Measurements from ENCODE around the gene CIAO3.

The CIAO3 gene

DNA sequence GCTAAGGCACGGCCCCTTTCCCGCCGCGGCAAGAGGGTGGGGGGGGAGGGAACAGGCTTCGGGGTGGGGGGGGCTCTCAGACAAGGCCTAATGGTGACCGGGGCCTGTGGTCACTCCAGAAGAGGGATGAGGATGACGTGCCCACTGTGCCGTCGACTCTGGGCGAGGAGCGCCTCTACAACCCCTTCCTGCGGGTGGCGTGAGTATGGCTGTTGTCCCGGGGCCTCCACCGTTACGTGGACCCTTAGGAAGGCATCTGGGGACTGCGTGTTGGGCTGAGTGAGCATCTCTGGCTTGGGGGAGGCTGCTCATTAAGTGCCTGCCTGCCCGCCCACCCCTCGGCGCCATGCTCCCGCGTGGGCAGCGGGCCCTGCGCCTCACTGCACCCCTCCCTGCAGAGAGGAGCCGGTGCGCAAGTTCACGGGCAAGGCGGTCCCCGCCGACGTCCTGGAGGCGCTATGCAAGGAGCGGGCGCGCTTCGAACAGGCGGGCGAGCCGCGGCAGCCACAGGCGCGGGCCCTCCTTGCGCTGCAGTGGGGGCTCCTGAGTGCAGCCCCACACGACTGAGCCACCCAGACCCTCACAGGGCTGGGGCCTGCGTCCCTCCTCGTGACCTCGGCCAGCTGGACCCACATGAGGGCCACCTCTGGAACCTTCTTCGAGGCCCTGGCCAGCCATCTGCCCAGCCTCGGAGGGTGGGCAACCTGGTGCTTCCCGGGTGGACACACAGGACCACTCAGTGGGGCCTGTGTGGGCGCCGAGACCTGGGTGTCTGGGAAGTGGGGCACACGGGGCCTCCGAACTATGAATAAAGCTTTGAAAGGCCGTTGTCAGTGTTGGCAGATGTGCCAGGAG, 11.7 kb downstream of the CIAO3 start:
- Histone ChIP-seq H3K4me3 (ENCODE audit: low read length) (peak overlapping the region; percentile 51; the same call in 1 of the 2 replicates), H3K9me3 (ENCODE audit: control insufficient read depth, insufficient read depth, low read length) (no peaks in the 10 kb centered on the region), H3K27me3 (ENCODE audit: control insufficient read depth, insufficient read depth, low read length) (no peaks in the 10 kb centered on the region), H3K36me3 (ENCODE audit: control insufficient read depth, insufficient read depth, low read length) (0 out of 2 replicates have a peak, but pooled peaks cover 3% of the 10 kb centered on the region), H3K27ac (ENCODE audit: low read length) (no peak overlapping the region), H3K4me1 (ENCODE audit: control insufficient read depth, insufficient read depth, low read length) (peaks cover 3% of the 10 kb centered on the region; the same call in 1 of the 2 replicates)
- DNase-seq (ENCODE audit: low read depth, low spot score) = no peak
- no CpG with 5 or more reads among the region's 55 CpGs for WGBS (ENCODE audit: insufficient coverage, insufficient read length)

- no peaks in the 10 kb centered on the region for H3K9me3 ChIP-seq (ENCODE audit: control insufficient read depth, insufficient read depth, low read length)
- H3K27ac ChIP-seq (ENCODE audit: low read length) = no peak overlapping the region
- H3K4me1 ChIP-seq (ENCODE audit: control insufficient read depth, insufficient read depth, low read length) = peaks cover 3% of the 10 kb centered on the region; the same call in 1 of the 2 replicates
- H3K4me3 ChIP-seq (ENCODE audit: low read length) = peak overlapping the region; percentile 51; the same call in 1 of the 2 replicates
- H3K27me3 ChIP-seq (ENCODE audit: control insufficient read depth, insufficient read depth, low read length) = no peaks in the 10 kb centered on the region
- no peaks in the 10 kb centered on the region for H3K36me3 ChIP-seq (ENCODE audit: control insufficient read depth, insufficient read depth, low read length)
- DNase-seq (ENCODE audit: low read depth, low spot score) = no peak
- WGBS (ENCODE audit: insufficient coverage, insufficient read length) = no CpG with 5 or more reads among the region's 80 CpGs
Observed at GRCh38 chr16:728131-728889, 12.5 kb downstream of the CIAO3 start.

DNA sequence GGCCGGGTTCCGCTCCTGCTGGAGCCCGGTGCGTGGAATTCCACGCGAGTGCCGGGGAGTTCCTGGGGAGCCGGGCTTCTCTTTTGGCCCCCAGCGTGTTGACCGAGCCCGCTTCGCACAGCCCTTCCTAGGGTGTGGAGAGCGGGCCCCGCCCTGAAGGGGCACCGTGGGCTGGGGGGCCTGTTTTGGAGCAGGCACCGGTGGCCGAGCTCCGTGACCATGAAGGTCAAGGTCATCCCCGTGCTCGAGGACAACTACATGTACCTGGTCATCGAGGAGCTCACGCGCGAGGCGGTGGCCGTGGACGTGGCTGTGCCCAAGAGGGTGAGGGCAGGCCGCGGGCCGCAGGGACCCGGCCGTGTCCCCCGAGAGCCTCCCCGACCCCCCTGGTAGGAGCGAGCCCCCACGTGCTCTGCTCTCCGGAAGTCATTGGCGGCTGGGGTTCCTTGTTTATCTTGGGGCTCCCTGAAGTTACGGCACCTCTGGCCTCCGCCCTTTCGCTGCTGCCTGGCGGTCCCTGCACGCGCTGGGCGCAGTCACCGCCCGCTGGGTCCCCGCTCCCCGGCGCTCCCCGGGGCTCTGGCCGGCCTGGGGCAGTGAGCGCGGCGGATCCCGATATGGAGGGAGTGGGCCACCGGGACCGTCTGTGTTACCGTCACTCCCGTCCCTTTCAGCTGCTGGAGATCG, 13.4 kb downstream of the CIAO3 start:
- no CpG with 5 or more reads among the region's 61 CpGs for WGBS (ENCODE audit: insufficient coverage, insufficient read length)
- Histone ChIP-seq H3K27ac (ENCODE audit: low read length) (no peak overlapping the region), H3K4me3 (ENCODE audit: low read length) (peak overlapping the region; percentile 51), H3K4me1 (ENCODE audit: control insufficient read depth, insufficient read depth, low read length) (peaks cover 3% of the 10 kb centered on the region; the same call in 1 of the 2 replicates), H3K36me3 (ENCODE audit: control insufficient read depth, insufficient read depth, low read length) (no peaks in the 10 kb centered on the region), H3K27me3 (ENCODE audit: control insufficient read depth, insufficient read depth, low read length) (no peaks in the 10 kb centered on the region), H3K9me3 (ENCODE audit: control insufficient read depth, insufficient read depth, low read length) (no peaks in the 10 kb centered on the region)
- no peak for DNase-seq (ENCODE audit: low read depth, low spot score)

DNA sequence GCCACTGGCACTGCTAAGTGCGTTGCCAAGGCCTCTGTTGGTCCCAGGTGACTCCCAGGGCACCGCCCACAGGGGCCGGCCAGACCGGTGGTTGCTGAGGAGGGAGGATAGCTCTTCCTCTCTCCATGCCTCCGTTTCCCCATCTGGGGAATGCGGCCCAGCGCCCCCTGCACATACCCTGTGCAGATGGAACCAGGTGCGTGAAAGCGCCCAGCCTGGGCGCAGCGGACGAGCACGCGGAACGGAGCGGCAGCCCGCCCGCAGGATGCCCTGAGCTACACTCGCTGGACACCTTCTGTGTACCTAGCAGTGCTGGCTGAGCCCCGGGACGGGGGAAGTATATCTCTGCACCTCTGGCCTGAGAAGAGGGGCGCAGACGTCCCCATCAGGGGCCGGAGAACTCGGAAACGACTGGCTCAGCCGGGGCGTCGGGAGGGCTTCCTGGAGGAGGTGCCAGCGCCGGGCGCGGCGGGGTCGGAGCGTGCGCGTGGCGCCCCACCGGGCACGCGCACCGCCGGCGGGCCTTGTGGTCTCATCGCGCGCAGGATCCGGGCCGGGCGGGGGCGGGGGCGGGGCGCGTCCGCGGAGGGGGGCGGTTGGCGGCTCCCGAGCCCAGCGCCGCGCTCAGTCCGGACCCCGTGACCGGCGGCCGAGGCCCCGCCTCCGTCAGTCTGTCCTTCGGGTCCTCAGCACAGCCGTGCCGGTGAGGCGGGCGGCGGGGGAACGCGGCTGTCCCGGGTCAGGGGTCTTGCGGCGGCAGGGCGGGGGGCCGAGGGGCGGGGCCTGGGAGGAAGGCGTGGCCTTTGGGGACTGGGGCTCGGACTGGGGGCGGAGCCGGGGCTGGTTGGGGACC, 14.1 kb downstream of the CIAO3 start, which contains the start of the genes CCDC78 and HAGHL:
Gene CCDC78 (minus strand): TSS at position 6 of the 853 bp plus-strand sequence. CDS start 76 bp downstream, outside the sequence.
Gene HAGHL (plus strand): TSS at position 669 of the 853 bp plus-strand sequence. CDS start 404 bp downstream, outside the sequence.
- Histone ChIP-seq H3K27me3 (ENCODE audit: control insufficient read depth, insufficient read depth, low read length) (no peaks in the 10 kb centered on the region), H3K4me1 (ENCODE audit: control insufficient read depth, insufficient read depth, low read length) (peaks cover 3% of the 10 kb centered on the region; the same call in 1 of the 2 replicates), H3K27ac (ENCODE audit: low read length) (no peak within 1 kb of the TSS), H3K4me3 (ENCODE audit: low read length) (peak within 1 kb of the TSS; percentile 51), H3K9me3 (ENCODE audit: control insufficient read depth, insufficient read depth, low read length) (no peaks in the 10 kb centered on the region), H3K36me3 (ENCODE audit: control insufficient read depth, insufficient read depth, low read length) (no peaks in the 10 kb centered on the region)
- WGBS (ENCODE audit: insufficient coverage, insufficient read length) = no CpG with 5 or more reads among the region's 88 CpGs
- no peak for DNase-seq (ENCODE audit: low read depth, low spot score)

DNA sequence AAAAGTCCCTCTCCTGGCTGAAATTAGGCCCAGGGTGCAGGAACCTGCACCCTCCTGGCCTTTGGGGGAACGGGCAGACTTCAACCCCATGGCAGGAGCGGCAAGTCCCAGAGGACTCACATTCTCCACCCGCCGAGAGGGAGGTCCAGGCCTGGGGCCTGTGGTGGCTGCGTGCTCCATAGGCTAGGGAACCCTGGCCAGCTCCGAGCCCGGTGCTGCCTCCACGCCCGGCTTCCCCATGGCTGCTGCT, 14.7 kb downstream of the CIAO3 start:
- no peak for DNase-seq (ENCODE audit: low read depth, low spot score)
- Histone ChIP-seq H3K27me3 (ENCODE audit: control insufficient read depth, insufficient read depth, low read length) (no peaks in the 10 kb centered on the region), H3K4me1 (ENCODE audit: control insufficient read depth, insufficient read depth, low read length) (peaks cover 3% of the 10 kb centered on the region; the same call in 1 of the 2 replicates), H3K36me3 (ENCODE audit: control insufficient read depth, insufficient read depth, low read length) (no peaks in the 10 kb centered on the region), H3K27ac (ENCODE audit: low read length) (no peak overlapping the region), H3K4me3 (ENCODE audit: low read length) (no peak overlapping the region), H3K9me3 (ENCODE audit: control insufficient read depth, insufficient read depth, low read length) (no peaks in the 10 kb centered on the region)
- no CpG with 5 or more reads among the region's 9 CpGs for WGBS (ENCODE audit: insufficient coverage, insufficient read length)

GRCh38 chr16:725463-726187, 15.2 kb downstream of the CIAO3 start:
- DNase-seq (ENCODE audit: low read depth, low spot score) = no peak
- WGBS (ENCODE audit: insufficient coverage, insufficient read length) = no CpG with 5 or more reads among the region's 23 CpGs
- Histone ChIP-seq H3K27me3 (ENCODE audit: control insufficient read depth, insufficient read depth, low read length) (no peaks in the 10 kb centered on the region), H3K4me1 (ENCODE audit: control insufficient read depth, insufficient read depth, low read length) (peaks cover 3% of the 10 kb centered on the region; the same call in 1 of the 2 replicates), H3K9me3 (ENCODE audit: control insufficient read depth, insufficient read depth, low read length) (no peaks in the 10 kb centered on the region), H3K4me3 (ENCODE audit: low read length) (no peak overlapping the region), H3K27ac (ENCODE audit: low read length) (no peak overlapping the region), H3K36me3 (ENCODE audit: control insufficient read depth, insufficient read depth, low read length) (no peaks in the 10 kb centered on the region)

DNA sequence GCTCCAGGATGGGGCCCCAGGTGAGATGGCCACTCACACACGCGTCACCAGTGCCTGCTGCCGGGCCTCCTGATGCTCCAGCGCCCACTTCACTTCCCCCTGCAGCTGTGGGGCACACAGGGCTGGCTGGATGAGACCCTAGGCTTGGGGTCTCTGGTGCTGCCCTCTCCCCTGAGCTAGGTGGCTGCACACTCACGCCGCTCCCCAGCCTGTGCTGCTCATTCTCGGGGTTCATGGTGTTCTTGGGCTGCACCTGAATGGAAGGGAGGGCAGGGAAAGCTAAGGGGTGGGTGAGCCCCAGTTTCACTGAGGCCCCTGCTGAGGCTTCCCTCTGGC, 15.8 kb downstream of the CIAO3 start:
- DNase-seq (ENCODE audit: low read depth, low spot score) = no peak

DNA sequence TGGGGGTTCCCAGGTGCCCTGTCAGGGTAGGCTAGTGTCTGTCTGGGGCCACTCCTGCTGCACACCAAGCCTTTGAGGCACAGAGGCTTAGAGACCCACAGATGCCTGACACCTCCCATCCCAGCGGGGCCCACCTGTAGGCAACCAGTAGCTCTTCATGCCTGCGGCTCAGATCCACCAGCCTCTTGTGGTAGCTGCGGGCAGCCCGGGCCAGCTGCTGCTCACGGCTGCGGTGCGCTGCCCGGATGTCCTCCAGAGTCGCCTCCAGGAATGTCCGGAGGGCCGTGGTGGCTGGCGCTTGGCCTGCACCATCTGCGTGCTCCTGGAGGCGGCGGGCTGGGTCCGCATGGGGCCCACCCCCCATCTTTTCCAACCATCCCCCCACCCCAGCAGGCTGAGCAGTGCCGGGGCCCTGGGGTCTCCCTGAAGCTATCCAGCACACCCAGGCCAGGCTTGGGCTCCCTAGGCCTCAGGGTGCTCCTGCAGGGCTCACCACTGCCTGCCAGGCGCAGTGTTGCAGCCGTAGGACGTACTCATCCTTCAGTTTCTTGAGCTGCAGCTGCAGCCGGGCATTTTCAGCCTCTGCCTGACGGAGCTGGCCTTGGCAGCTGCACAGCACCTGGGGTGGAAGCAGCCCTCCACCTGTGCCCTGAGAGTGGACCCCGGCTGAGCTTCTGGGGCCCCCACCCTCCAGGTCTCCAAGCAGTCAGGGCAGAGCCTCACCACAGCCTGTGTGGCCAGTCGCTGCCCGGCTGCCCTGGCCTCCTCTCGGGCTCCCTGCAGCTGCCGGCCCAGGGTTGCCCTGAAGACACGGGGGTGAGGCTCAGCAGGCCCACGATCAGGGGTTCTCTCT, 16.4 kb downstream of the CIAO3 start:
- Histone ChIP-seq H3K9me3 (ENCODE audit: control insufficient read depth, insufficient read depth, low read length) (no peaks in the 10 kb centered on the region), H3K36me3 (ENCODE audit: control insufficient read depth, insufficient read depth, low read length) (no peaks in the 10 kb centered on the region), H3K27ac (ENCODE audit: low read length) (no peak overlapping the region), H3K4me1 (ENCODE audit: control insufficient read depth, insufficient read depth, low read length) (peaks cover 7% of the 10 kb centered on the region), H3K4me3 (ENCODE audit: low read length) (no peak overlapping the region), H3K27me3 (ENCODE audit: control insufficient read depth, insufficient read depth, low read length) (no peaks in the 10 kb centered on the region)
- WGBS (ENCODE audit: insufficient coverage, insufficient read length) = no CpG with 5 or more reads among the region's 29 CpGs
- DNase-seq (ENCODE audit: low read depth, low spot score) = no peak

More for the DNA sequence above, 15.8 kb downstream of the CIAO3 start:
- no peak overlapping the region for H3K4me3 ChIP-seq (ENCODE audit: low read length)
- H3K4me1 ChIP-seq (ENCODE audit: control insufficient read depth, insufficient read depth, low read length) = peaks cover 5% of the 10 kb centered on the region
- WGBS (ENCODE audit: insufficient coverage, insufficient read length) = no CpG with 5 or more reads among the region's 7 CpGs
- H3K36me3 ChIP-seq (ENCODE audit: control insufficient read depth, insufficient read depth, low read length) = no peaks in the 10 kb centered on the region
- H3K27me3 ChIP-seq (ENCODE audit: control insufficient read depth, insufficient read depth, low read length) = no peaks in the 10 kb centered on the region
- no peak overlapping the region for H3K27ac ChIP-seq (ENCODE audit: low read length)
- H3K9me3 ChIP-seq (ENCODE audit: control insufficient read depth, insufficient read depth, low read length) = no peaks in the 10 kb centered on the region

GRCh38 chr16:723695-724094, 17.1 kb downstream of the CIAO3 start:
- H3K27me3 ChIP-seq (ENCODE audit: control insufficient read depth, insufficient read depth, low read length) = no peaks in the 10 kb centered on the region
- H3K9me3 ChIP-seq (ENCODE audit: control insufficient read depth, insufficient read depth, low read length) = no peaks in the 10 kb centered on the region
- no peak overlapping the region for H3K27ac ChIP-seq (ENCODE audit: low read length)
- no peaks in the 10 kb centered on the region for H3K36me3 ChIP-seq (ENCODE audit: control insufficient read depth, insufficient read depth, low read length)
- DNase-seq (ENCODE audit: low read depth, low spot score) = no peak
- H3K4me3 ChIP-seq (ENCODE audit: low read length) = no peak overlapping the region
- WGBS (ENCODE audit: insufficient coverage, insufficient read length) = no CpG with 5 or more reads among the region's 9 CpGs
- H3K4me1 ChIP-seq (ENCODE audit: control insufficient read depth, insufficient read depth, low read length) = peaks cover 7% of the 10 kb centered on the region
